H1 (cell line): Measurements from ENCODE around the gene TBC1D2B. TPM values are rescaled to one million over a fixed set of nuclear protein-coding genes. Genes with fewer than 3 reads are reported as not detected.

Source experiments
- CTCF ChIA-PET: fragments of 300-600 bp; sonication (Branson Sonifier 250); formaldehyde crosslinking; loops from one replicate; lab custom pipeline; 2021; ENCODE audit not compliant: partially characterized antibody; lab: Charles Lee
- POLR2A ChIA-PET: fragments of 300-600 bp; sonication (Branson Sonifier 250); formaldehyde crosslinking; loops from one replicate; lab custom pipeline; 2021; ENCODE audit warnings: inconsistent platforms; ENCODE audit not compliant: partially characterized antibody; lab: Charles Lee
- DNase-seq, 2 experiments: peaks; one replicate each; pipeline versions ENCODE4 v3.0.0 to v3.0.0-alpha.2; 2010 to 2022; ENCODE audit warnings: low spot score in 2 of 2, low read depth in 1 of 2, mixed read lengths in 1 of 2
- FAIRE-seq: peaks from 2 replicates; lab custom pipeline; 2011; peaks lifted over from hg19 to GRCh38; lab: Jason Lieb, UNC
- H2AFZ ChIP-seq: 2 replicates; pipeline ENCODE4 v1.8.1; 2012; ENCODE audit warnings: low read length, inconsistent platforms
- H2AK5ac ChIP-seq: 2 replicates; pipeline ENCODE4 v1.6.1; 2013; ENCODE audit warnings: low read depth, low read length
- H2BK120ac ChIP-seq: replicated peaks from 2 replicates; pipeline ENCODE3; 2013; ENCODE audit warnings: low read depth, low read length, inconsistent platforms
- H2BK12ac ChIP-seq: 2 replicates; pipeline ENCODE4 v1.6.1; 2013; ENCODE audit warnings: low read depth, low read length
- H2BK15ac ChIP-seq: 2 replicates; pipeline ENCODE4 v1.6.1; 2013; ENCODE audit warnings: low read length
- H2BK20ac ChIP-seq: 2 replicates; pipeline ENCODE4 v1.6.1; 2013; ENCODE audit warnings: low read length
- H2BK5ac ChIP-seq: 2 replicates; pipeline ENCODE4 v1.6.1; 2013; ENCODE audit warnings: low read depth, low read length
- H3K14ac ChIP-seq: 2 replicates; pipeline ENCODE4 v1.6.1; 2013; ENCODE audit warnings: inconsistent platforms; ENCODE audit not compliant: insufficient read length
- H3K18ac ChIP-seq: 2 replicates; pipeline ENCODE4 v1.6.1; 2013; ENCODE audit warnings: low read length; ENCODE audit errors: extremely low read depth
- H3K23ac ChIP-seq: 2 replicates; pipeline ENCODE4 v1.6.1; 2013; ENCODE audit warnings: inconsistent platforms; ENCODE audit not compliant: insufficient read length
- H3K23me2 ChIP-seq: 2 replicates; pipeline ENCODE4 v1.6.1; 2013; ENCODE audit warnings: low read depth, low read length
- H3K27ac ChIP-seq: 2 replicates; pipeline ENCODE4 v1.6.1; 2011; ENCODE audit warnings: low read depth, low read length, inconsistent platforms
- H3K27me3 ChIP-seq, 4 experiments: replicated peaks in 1 of 4; 1 replicate in 1 of 4; 2 replicates in 3 of 4; pipeline versions ENCODE4 v1.6.1 to v1.8.1; 2011 to 2013; ENCODE audit warnings: low read length in 3 of 4, mild to moderate bottlenecking in 3 of 4, inconsistent platforms in 2 of 4, mixed read lengths in 2 of 4, moderate library complexity in 1 of 4; ENCODE audit not compliant: control insufficient read depth in 3 of 4, insufficient read depth in 3 of 4; ENCODE audit errors: extremely low read depth in 1 of 4
- H3K36me3 ChIP-seq, 4 experiments: 2 replicates each; pipeline versions ENCODE4 v1.6.1 to v1.8.1; 2011 to 2013; ENCODE audit warnings: mild to moderate bottlenecking in 4 of 4, low read length in 3 of 4, moderate library complexity in 2 of 4, control low read depth in 1 of 4, inconsistent platforms in 1 of 4; ENCODE audit not compliant: insufficient read depth in 4 of 4, control insufficient read depth in 2 of 4
- H3K4ac ChIP-seq: replicated peaks from 2 replicates; pipeline ENCODE3; 2013; ENCODE audit warnings: low read length, low read depth, mixed read lengths, inconsistent platforms; ENCODE audit not compliant: insufficient read length
- H3K4me1 ChIP-seq, 4 experiments: replicated peaks in 1 of 4; 1 replicate in 1 of 4; 2 replicates in 3 of 4; pipeline versions ENCODE4 v1.6.1 to v1.8.1; 2011 to 2013; ENCODE audit warnings: low read length in 3 of 4, inconsistent platforms in 2 of 4, mixed read lengths in 1 of 4; ENCODE audit not compliant: insufficient read depth in 4 of 4, control insufficient read depth in 3 of 4
- H3K4me2 ChIP-seq, 2 experiments: 2 replicates each; pipeline versions ENCODE4 v1.6.1 to v1.8.1; 2011 to 2013; ENCODE audit warnings: low read depth in 2 of 2, low read length in 2 of 2, control low read depth in 1 of 2, inconsistent platforms in 1 of 2, mild to moderate bottlenecking in 1 of 2; ENCODE audit not compliant: insufficient read depth in 1 of 2
- H3K4me3 ChIP-seq, 4 experiments: fragments of 200-600, 300-600 bp in 1 of 4; sonication (generic), shearing (Covaris generic), sonication (Bioruptor Twin) in 1 of 4; 2 replicates each; pipeline versions ENCODE4 v1.5.1 to v1.8.1; 2011 to 2016; ENCODE audit warnings: low read length in 4 of 4, low read depth in 3 of 4, control low read depth in 2 of 4, inconsistent platforms in 2 of 4, mild to moderate bottlenecking in 2 of 4, mixed read lengths in 1 of 4, moderate library complexity in 1 of 4; ENCODE audit not compliant: insufficient read depth in 2 of 4; ENCODE audit errors: extremely low read depth in 1 of 4
- H3K56ac ChIP-seq: replicated peaks from 2 replicates; pipeline ENCODE3; 2013; ENCODE audit warnings: low read depth, mild to moderate bottlenecking, mixed read lengths, low read length, inconsistent platforms; ENCODE audit not compliant: insufficient read length
- H3K79me1 ChIP-seq: 2 replicates; pipeline ENCODE4 v1.6.1; 2013; ENCODE audit warnings: low read depth, low read length, control low read depth
- H3K79me2 ChIP-seq, 2 experiments: 2 replicates each; pipeline versions ENCODE4 v1.6.1 to v1.8.1; 2012 to 2013; ENCODE audit warnings: low read length in 2 of 2, mild to moderate bottlenecking in 2 of 2, inconsistent platforms in 1 of 2; ENCODE audit not compliant: insufficient read depth in 2 of 2, control insufficient read depth in 1 of 2
- H3K9ac ChIP-seq, 4 experiments: replicated peaks in 1 of 4; 1 replicate in 1 of 4; 2 replicates in 3 of 4; pipeline versions ENCODE4 v1.6.1 to v1.8.1; 2011 to 2013; ENCODE audit warnings: low read depth in 3 of 4, low read length in 3 of 4, control low read depth in 2 of 4, mild to moderate bottlenecking in 2 of 4, moderate library complexity in 2 of 4, inconsistent platforms in 1 of 4; ENCODE audit errors: extremely low read depth in 1 of 4
- H3K9me3 ChIP-seq, 2 experiments: 2 replicates each; pipeline versions ENCODE4 v1.6.1 to v1.8.1; 2012 to 2013; ENCODE audit warnings: mild to moderate bottlenecking in 2 of 2, moderate library complexity in 2 of 2, control low read depth in 1 of 2, inconsistent platforms in 1 of 2, low read depth in 1 of 2, low read length in 1 of 2, mixed read lengths in 1 of 2; ENCODE audit not compliant: insufficient read depth in 2 of 2
- H4K20me1 ChIP-seq, 2 experiments: replicated peaks in 1 of 2; 2 replicates each; pipeline versions ENCODE3 to v1.8.1; 2011 to 2013; ENCODE audit warnings: inconsistent platforms in 2 of 2, low read length in 2 of 2, mild to moderate bottlenecking in 1 of 2; ENCODE audit not compliant: insufficient read depth in 2 of 2, control insufficient read depth in 1 of 2
- H4K5ac ChIP-seq: 2 replicates; pipeline ENCODE4 v1.6.1; 2013; ENCODE audit warnings: low read length, low read depth, mixed read lengths, inconsistent platforms; ENCODE audit not compliant: insufficient read length
- H4K8ac ChIP-seq: 2 replicates; pipeline ENCODE4 v1.8.0; 2013; ENCODE audit warnings: mild to moderate bottlenecking, moderate library complexity, low read length, inconsistent platforms; ENCODE audit not compliant: insufficient read depth; ENCODE audit errors: extremely low read depth
- H4K91ac ChIP-seq: replicated peaks from 2 replicates; pipeline ENCODE3; 2013; ENCODE audit warnings: low read length, mixed read lengths, inconsistent platforms; ENCODE audit not compliant: insufficient read length
- ASH2L ChIP-seq: fragments of 200-600, 300-600 bp; sonication (generic); IDR thresholded peaks from one replicate; pipeline ENCODE4 v1.7.1; 2017; ENCODE audit warnings: low read length
- BCL11A ChIP-seq, 2 experiments: IDR thresholded peaks; one replicate each; pipeline ENCODE4 v1.6.1; 2011; ENCODE audit warnings: low read depth in 2 of 2, low read length in 2 of 2, mild to moderate bottlenecking in 2 of 2
- CEBPB ChIP-seq: IDR thresholded peaks from 2 replicates; pipeline ENCODE4 v1.6.1; 2012; ENCODE audit warnings: low read depth, low read length
- CHD1 ChIP-seq: IDR thresholded peaks from 2 replicates; pipeline ENCODE4 v1.6.1; 2012; ENCODE audit warnings: low read depth, low read length, improper control_type of control experiment
- CHD2 ChIP-seq: IDR thresholded peaks from 2 replicates; pipeline ENCODE4 v1.6.1; 2012; ENCODE audit warnings: low read length, improper control_type of control experiment
- EGR1 ChIP-seq: IDR thresholded peaks from 2 replicates; pipeline ENCODE4 v1.6.1; 2011; ENCODE audit warnings: low read depth, low read length, borderline replicate concordance
- FOSL1 ChIP-seq: IDR thresholded peaks from 2 replicates; pipeline ENCODE4 v1.6.1; 2011; ENCODE audit warnings: mild to moderate bottlenecking, low read depth, low read length, moderate library complexity; ENCODE audit not compliant: insufficient read depth
- JUN ChIP-seq: IDR thresholded peaks from 2 replicates; pipeline ENCODE4 v1.6.1; 2011; ENCODE audit warnings: low read depth, mild to moderate bottlenecking, improper control_type of control experiment, low read length
- JUND ChIP-seq: IDR thresholded peaks from 2 replicates; pipeline ENCODE4 v1.6.1; 2011; ENCODE audit warnings: mild to moderate bottlenecking, improper control_type of control experiment, low read length
- KDM1A ChIP-seq: fragments of 200-600, 300-600 bp; sonication (generic); IDR thresholded peaks from 2 replicates; pipeline ENCODE4 v1.7.1; 2016; ENCODE audit warnings: mild to moderate bottlenecking, low read length, borderline replicate concordance
- SIN3A ChIP-seq, 2 experiments: IDR thresholded peaks in 1 of 2; conservative IDR thresholded peaks in 1 of 2; 2 replicates each; pipeline ENCODE4 v1.6.1; 2011 to 2012; ENCODE audit warnings: low read length in 2 of 2, improper control_type of control experiment in 1 of 2, low read depth in 1 of 2, mild to moderate bottlenecking in 1 of 2
- SRF ChIP-seq: IDR thresholded peaks from 2 replicates; pipeline ENCODE4 v1.6.1; 2011; ENCODE audit warnings: mild to moderate bottlenecking, low read depth, low read length, moderate library complexity
- SUZ12 ChIP-seq: fragments of 200-600 bp; sonication (generic); IDR thresholded peaks from 2 replicates; pipeline ENCODE4 v1.6.1; 2012; ENCODE audit warnings: mild to moderate bottlenecking, inconsistent platforms, low read length, moderate library complexity, mixed read lengths
- TAF7 ChIP-seq: optimal IDR thresholded peaks from 2 replicates; pipeline ENCODE3; 2011; ENCODE audit warnings: low read depth, mild to moderate bottlenecking, inconsistent platforms, low read length, moderate library complexity, borderline replicate concordance
- YY1 ChIP-seq: IDR thresholded peaks from 2 replicates; pipeline ENCODE4 v1.6.1; 2011; ENCODE audit warnings: low read depth, mild to moderate bottlenecking, low read length
- WGBS, 2 experiments: shearing (Covaris generic) in 1 of 2; methylation state at CpG; one replicate each; pipeline versions ENCODE4 v1.1.6 to v1.1.7; 2013 to 2015; ENCODE audit warnings: low lambda C conversion rate in 2 of 2, mixed read lengths in 2 of 2, inconsistent platforms in 1 of 2, low coverage in 1 of 2, missing lambda C conversion rate in 1 of 2; ENCODE audit not compliant: insufficient replicate concordance in 2 of 2, insufficient coverage in 1 of 2, insufficient read length in 1 of 2; ENCODE audit errors: extremely low coverage in 1 of 2, missing lambda C conversion rate in 1 of 2; 5-methylcytosine and 5-hydroxymethylcytosine counted together
- polyA plus RNA-seq, 7 experiments: library from polyadenylated mRNA; depleted of rRNA in 3 of 7; stranded (reverse) in 5 of 7; unstranded in 2 of 7; fragments of >200 nt in 5 of 7; fragments of 200-250 nt in 2 of 7; gene quantifications; 1 replicate in 5 of 7; 2 replicates in 1 of 7; 4 replicates in 1 of 7; pipeline versions ENCODE4 v1.2.1 to v1.2.3, GENCODE V29; 2011 to 2013; ENCODE audit warnings: missing spikeins in 2 of 7, mixed read lengths in 2 of 7
- total RNA-seq: library from RNA; stranded (reverse); fragmentation: NEBNext Ultra II Directional; extraction: Animal tissue kit (Norgen Biotek cat#: 25700); gene quantifications from 2 replicates; pipeline ENCODE4 v1.2.1, GENCODE V29; 2021

TBC1D2B gene
- total and polyA plus RNA-seq, 2 of the 8 experiments (the other 6 are each of a cell fraction or from before 2014, with no cell fraction given) = 11.9 to 19.5 TPM

- Histone ChIP-seq H3K23ac (no peak overlapping the region), H3K9me3 (no peaks in the 10 kb centered on the region), H3K9ac (no peak overlapping the region), H2BK20ac (no peak overlapping the region), H3K79me1 (no peaks in the 10 kb centered on the region), H2BK120ac (no peak overlapping the region), H4K20me1 (no peaks in the 10 kb centered on the region), H3K18ac (no peak overlapping the region), H3K27me3 (peaks cover 0 to 5% (median 2%) of the 10 kb centered on the region in 4 experiments; a peak in 3 of 7 replicates), H3K36me3 (no peaks in the 10 kb centered on the region), H3K79me2 (no peaks in the 10 kb centered on the region), H4K8ac (no peak overlapping the region), H2BK15ac (no peak overlapping the region), H3K4ac (no peak overlapping the region), H4K5ac (no peak overlapping the region), H3K4me3 (no peak overlapping the region), H4K91ac (no peak overlapping the region), H3K4me1 (0 out of 7 replicates have a peak, but pooled peaks cover 0 to 4% (median 0%) of the 10 kb centered on the region in 4 experiments), H3K23me2 (no peaks in the 10 kb centered on the region), H2AK5ac (no peak overlapping the region), H3K4me2 (no peak overlapping the region), H3K56ac (no peak overlapping the region), H2AFZ (no peak overlapping the region), H2BK12ac (no peak overlapping the region), H3K27ac (no peak overlapping the region), H2BK5ac (no peak overlapping the region), H3K14ac (no peak overlapping the region)
- POLR2A ChIA-PET = no interaction called here
- CTCF ChIA-PET = interaction anchor here (0.9 to 8.0 kb wide), 7 partner anchors 19 to 122 kb away, joined by 3 to 51 read pairs (median 4); no protein-coding TSS in a partner anchor
- 76% methylated on average over 3 of the region's 3 CpGs; no CpG with 5 or more reads in 1 of the 2 experiments for WGBS, 2 experiments
- FAIRE-seq (no peak), DNase-seq (no peak)
- no peak for TF ChIP-seq CHD1
- no peak for TF ChIP-seq SRF
- no peak for TF ChIP-seq JUND
- TF ChIP-seq SUZ12 = no peak
- no peak for TF ChIP-seq JUN
- no peak for TF ChIP-seq YY1
- TF ChIP-seq TAF7 = no peak
- no peak for TF ChIP-seq CEBPB
- no peak for TF ChIP-seq ASH2L
- no peak for TF ChIP-seq KDM1A
- no peak for TF ChIP-seq SIN3A (conservative IDR thresholded peaks at IDR 0.05 in 1 of 2, IDR thresholded peaks at IDR 0.05 in 1 of 2; ENCODE audit: low read depth in 1 of 2, low read length in 2 of 2)
- TF ChIP-seq EGR1 = no peak
- no peak for TF ChIP-seq CHD2
- no peak for TF ChIP-seq FOSL1
- TF ChIP-seq BCL11A (IDR thresholded peaks at IDR 0.05; ENCODE audit: low read depth in 2 of 2, low read length in 2 of 2) = no peak
These were observed 11.2 kb upstream of the TBC1D2B start for GRCh38 chr15:78088773-78089080.
